Left ventricle myocardium inferior (tissue), 1 donor: Measurements from ENCODE around the gene SLC44A4. TPM values are rescaled to one million over a fixed set of nuclear protein-coding genes. Genes with fewer than 3 reads are reported as not detected.

ENCODE experiments used
- DNase-seq: peaks from one replicate; pipeline ENCODE4 v3.0.0-alpha.2; 2020
- H3K27ac ChIP-seq: fragments of 200-600 bp; replicated peaks from 2 replicates; pipeline ENCODE4 v1.8.0; 2021
- H3K27me3 ChIP-seq: fragments of 200-600 bp; 2 replicates; pipeline ENCODE4 v1.8.0; 2021; ENCODE audit warnings: low read depth
- H3K36me3 ChIP-seq: fragments of 200-600 bp; 2 replicates; pipeline ENCODE4 v1.8.0; 2021
- H3K4me1 ChIP-seq: fragments of 200-600 bp; 2 replicates; pipeline ENCODE4 v1.8.0; 2021
- H3K4me3 ChIP-seq: fragments of 200-600 bp; 2 replicates; pipeline ENCODE4 v1.8.0; 2021; ENCODE audit warnings: mild to moderate bottlenecking, moderate library complexity
- H3K9me3 ChIP-seq: fragments of 200-600 bp; replicated peaks from 2 replicates; pipeline ENCODE4 v1.8.0; 2021
- CTCF ChIP-seq: fragments of 200-600 bp; IDR thresholded peaks from 2 replicates; pipeline ENCODE4 v1.8.0; 2021; ENCODE audit warnings: antibody characterized with exemption, mild to moderate bottlenecking, borderline replicate concordance
- intact Hi-C: fragments of 100-400 bp; cut with micrococcal nuclease; formaldehyde crosslinking; loops from one replicate; pipeline ENCODE4 v1.11.0; 2022
- long read RNA-seq: library from polyadenylated mRNA; unstranded; transcript quantifications from one replicate; pipeline ENCODE4 v2.0.0, GENCODE V29; 2021
- total RNA-seq: library from RNA; stranded (reverse); fragmentation: NEBNext Ultra II Directional; extraction: Animal tissue kit (Norgen Biotek cat#: 25700); gene quantifications from one replicate; pipeline ENCODE4 v1.2.1, GENCODE V29; 2021
- donor health status: DM: no; HTN: yes; CAD: no; lungs with severe emphysema.

The SLC44A4 gene
- 0.08 TPM for total RNA-seq
- long read RNA-seq = 0 reads

GRCh38 chr6:31878726-31879125 lies at the start of gene SLC44A4:
Gene SLC44A4 (minus strand): TSS chr6:31878997. CDS start chr6:31878980, 17 bp downstream.
- DNase-seq = no peak
- intact Hi-C loops = no loop called here
- TF ChIP-seq CTCF = no peak

GRCh38 chr6:31928672-31928939 lies 49.8 kb upstream of the SLC44A4 start:
- no peaks in the 10 kb centered on the region for H3K9me3 ChIP-seq
- H3K4me1 ChIP-seq = no peaks in the 10 kb centered on the region
- no peak overlapping the region for H3K27ac ChIP-seq
- no peak for TF ChIP-seq CTCF
- intact Hi-C loops = no loop called here
- no peak overlapping the region for H3K4me3 ChIP-seq
- no peaks in the 10 kb centered on the region for H3K36me3 ChIP-seq
- peaks cover 28% of the 10 kb centered on the region for H3K27me3 ChIP-seq
- DNase-seq = no peak

More at GRCh38 chr6:31878726-31879125, at the start of gene SLC44A4:
- H3K9me3 ChIP-seq = no peaks in the 10 kb centered on the region
- H3K27ac ChIP-seq = no peak within 1 kb of the TSS
- no peaks in the 10 kb centered on the region for H3K27me3 ChIP-seq
- H3K4me3 ChIP-seq = no peak within 1 kb of the TSS
- H3K36me3 ChIP-seq = peaks cover 39% of the 10 kb centered on the region
- no peaks in the 10 kb centered on the region for H3K4me1 ChIP-seq

GRCh38 chr6:31927863-31928671 lies 49.3 kb upstream of the SLC44A4 start:
- no peak overlapping the region for H3K27ac ChIP-seq
- intact Hi-C loops = no loop called here
- TF ChIP-seq CTCF = no peak

GRCh38 chr6:31927242-31927862 lies 48.6 kb upstream of the SLC44A4 start, which contains the start of gene C2:
Gene C2 (plus strand): TSS chr6:31927717. CDS start chr6:31927753, 36 bp downstream.
- no peak for DNase-seq
- H3K4me3 ChIP-seq = peak within 1 kb of the TSS; percentile 48
- no peaks in the 10 kb centered on the region for H3K36me3 ChIP-seq
- H3K9me3 ChIP-seq = no peaks in the 10 kb centered on the region
- peaks cover 28% of the 10 kb centered on the region for H3K27me3 ChIP-seq
- H3K27ac ChIP-seq = no peak within 1 kb of the TSS
- intact Hi-C loops = no loop called here
- TF ChIP-seq CTCF = no peak
- H3K4me1 ChIP-seq = no peaks in the 10 kb centered on the region

More at GRCh38 chr6:31927863-31928671, 49.3 kb upstream of the SLC44A4 start:
- Histone ChIP-seq H3K27me3 (peaks cover 28% of the 10 kb centered on the region), H3K4me1 (no peaks in the 10 kb centered on the region), H3K9me3 (no peaks in the 10 kb centered on the region), H3K36me3 (no peaks in the 10 kb centered on the region), H3K4me3 (peak overlapping the region; percentile 48)
- DNase-seq = no peak

- intact Hi-C loops = no loop called here
- no peak for DNase-seq
- Histone ChIP-seq H3K4me1 (no peaks in the 10 kb centered on the region), H3K9me3 (no peaks in the 10 kb centered on the region), H3K27me3 (peaks cover 8% of the 10 kb centered on the region), H3K27ac (no peak overlapping the region), H3K4me3 (no peak overlapping the region), H3K36me3 (no peaks in the 10 kb centered on the region)
- TF ChIP-seq CTCF = peak; percentile 22
Observed at GRCh38 chr6:31922942-31923341, 44.1 kb upstream of the SLC44A4 start.
